ENCODE results near the gene TMEM167A. TPM values are rescaled to one million over a fixed set of nuclear protein-coding genes. Genes with fewer than 3 reads are reported as not detected.

TMEM167A gene, protein sequence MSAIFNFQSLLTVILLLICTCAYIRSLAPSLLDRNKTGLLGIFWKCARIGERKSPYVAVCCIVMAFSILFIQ
- 76.4 TPM for polyA plus RNA-seq (2013, experiment 1 of 2)
- polyA plus RNA-seq (2013, experiment 2 of 2): 83.2 TPM

GRCh38 chr5:83076742-83077661 lies at the start of gene TMEM167A, which contains the start of gene XRCC4:
Gene TMEM167A (minus strand): TSS chr5:83077394. CDS start chr5:83077323, 71 bp downstream.
Gene XRCC4 (plus strand): TSS chr5:83077547. CDS start chr5:83104920, 27,373 bp downstream.
- DNase-seq: peak; percentile 99
- H3K14ac ChIP-seq (ENCODE audit: low read length in 2 of 2): peak within 1 kb of the TSS in 1 of 2 experiments; percentile 70
- H2BK5ac ChIP-seq (ENCODE audit: low read depth, low read length, poor library complexity, severe bottlenecking): peak within 1 kb of the TSS; percentile 84
- peak within 1 kb of the TSS; percentile 98 for H4K91ac ChIP-seq (ENCODE audit: low read length)
- H3K4me2 ChIP-seq (ENCODE audit: low read length, poor library complexity, severe bottlenecking): peak within 1 kb of the TSS; percentile 93
- peak within 1 kb of the TSS; percentile 31 for H2AK5ac ChIP-seq (ENCODE audit: low read length, severe bottlenecking)
- H3K23ac ChIP-seq (ENCODE audit: low read length in 2 of 2): peak within 1 kb of the TSS in 1 of 2 experiments; percentile 20
- H3K9ac ChIP-seq (ENCODE audit: low read length): peak within 1 kb of the TSS; percentile 97
- peak within 1 kb of the TSS; percentile 88 to 99 for H3K18ac ChIP-seq (ENCODE audit: low read depth in 1 of 2, low read length in 2 of 2)
- WGBS: under 1% methylated on average over 39 of the region's 44 CpGs
- H2BK120ac ChIP-seq (ENCODE audit: low read depth, low read length): peak within 1 kb of the TSS; percentile 95
- peak within 1 kb of the TSS; percentile 91 to 94 for H3K4ac ChIP-seq (ENCODE audit: low read depth in 1 of 2, low read length in 2 of 2)
- peak within 1 kb of the TSS; percentile 91 for H3K27ac ChIP-seq (ENCODE audit: low read length, poor library complexity, severe bottlenecking)
- peaks cover 4% of the 10 kb centered on the region for H3K4me1 ChIP-seq (ENCODE audit: control insufficient read depth, insufficient read depth, low read depth, low read length)
- H3K79me1 ChIP-seq (replicated peaks; ENCODE audit: low read length, poor library complexity, severe bottlenecking): peaks cover 9% of the 10 kb centered on the region
- H3K9me3 ChIP-seq (ENCODE audit: control insufficient read depth, low read length): no peaks in the 10 kb centered on the region
- H3K4me3 ChIP-seq (ENCODE audit: insufficient read depth in 1 of 2, low read depth in 1 of 2, low read length in 2 of 2): peak within 1 kb of the TSS; percentile 93 to 95
- no peak within 1 kb of the TSS for H2BK12ac ChIP-seq (ENCODE audit: low read length in 2 of 2)
- no peaks in the 10 kb centered on the region for H3K27me3 ChIP-seq (ENCODE audit: control insufficient read depth in 1 of 2, insufficient read depth in 1 of 2, low read length in 2 of 2)
- peak within 1 kb of the TSS; percentile 92 for H2AFZ ChIP-seq (ENCODE audit: low read depth, low read length)
- peak within 1 kb of the TSS; percentile 95 for H4K8ac ChIP-seq (ENCODE audit: low read length)
- peak within 1 kb of the TSS; percentile 98 for H2BK15ac ChIP-seq (ENCODE audit: low read depth, poor library complexity, severe bottlenecking)
- peaks cover 0 to 21% of the 10 kb centered on the region in 2 experiments for H3K36me3 ChIP-seq (ENCODE audit: control insufficient read depth in 1 of 2, insufficient read depth in 2 of 2, low read depth in 1 of 2, low read length in 2 of 2)

DNA sequence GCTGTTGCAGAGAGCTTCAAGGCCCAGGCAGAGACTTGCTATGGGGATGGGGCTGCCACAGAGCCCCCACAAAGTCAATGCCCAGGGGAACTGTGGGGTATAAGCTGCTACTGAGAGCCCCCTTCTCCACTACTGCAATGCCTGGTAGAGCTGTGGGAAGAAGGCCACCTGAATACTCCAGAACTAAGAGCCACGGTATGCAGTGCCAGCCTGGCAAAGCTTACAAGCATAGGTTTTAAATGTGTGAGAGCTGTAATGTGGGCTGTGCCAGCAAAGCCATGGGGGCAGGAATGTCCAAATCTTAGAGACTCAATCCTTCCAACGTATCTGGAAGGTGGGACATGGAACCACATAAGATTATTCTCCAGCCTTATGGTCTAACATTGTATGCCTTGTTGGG lies 49.3 kb upstream of the TMEM167A start:
- H3K4me1 ChIP-seq (ENCODE audit: control insufficient read depth, insufficient read depth, low read depth, low read length): no peaks in the 10 kb centered on the region
- H4K91ac ChIP-seq (ENCODE audit: low read length): no peak overlapping the region
- no peak overlapping the region for H3K27ac ChIP-seq (ENCODE audit: low read length, poor library complexity, severe bottlenecking)
- no peak overlapping the region for H3K4ac ChIP-seq (ENCODE audit: low read depth in 1 of 2, low read length in 2 of 2)
- no peak overlapping the region for H4K8ac ChIP-seq (ENCODE audit: low read length)
- H3K9me3 ChIP-seq (ENCODE audit: control insufficient read depth, low read length): no peaks in the 10 kb centered on the region
- H2BK12ac ChIP-seq (ENCODE audit: low read length in 2 of 2): no peak overlapping the region
- no peak overlapping the region for H2AK5ac ChIP-seq (ENCODE audit: low read length, severe bottlenecking)
- H3K9ac ChIP-seq (ENCODE audit: low read length): no peak overlapping the region
- H3K27me3 ChIP-seq (ENCODE audit: control insufficient read depth in 1 of 2, insufficient read depth in 1 of 2, low read length in 2 of 2): no peaks in the 10 kb centered on the region
- WGBS: 100% methylated on average over 1 of the region's 2 CpGs
- no peak for DNase-seq
- no peak overlapping the region for H3K18ac ChIP-seq (ENCODE audit: low read depth in 1 of 2, low read length in 2 of 2)
- no peak overlapping the region for H3K23ac ChIP-seq (ENCODE audit: low read length in 2 of 2)
- H2BK120ac ChIP-seq (ENCODE audit: low read depth, low read length): no peak overlapping the region
- H3K36me3 ChIP-seq (ENCODE audit: control insufficient read depth in 1 of 2, insufficient read depth in 2 of 2, low read depth in 1 of 2, low read length in 2 of 2): no peaks in the 10 kb centered on the region
- H3K79me1 ChIP-seq (replicated peaks; ENCODE audit: low read length, poor library complexity, severe bottlenecking): no peaks in the 10 kb centered on the region
- no peak overlapping the region for H3K4me3 ChIP-seq (ENCODE audit: insufficient read depth in 1 of 2, low read depth in 1 of 2, low read length in 2 of 2)
- no peak overlapping the region for H2BK15ac ChIP-seq (ENCODE audit: low read depth, poor library complexity, severe bottlenecking)
- H3K4me2 ChIP-seq (ENCODE audit: low read length, poor library complexity, severe bottlenecking): no peak overlapping the region
- no peak overlapping the region for H3K14ac ChIP-seq (ENCODE audit: low read length in 2 of 2)
- H2AFZ ChIP-seq (ENCODE audit: low read depth, low read length): no peak overlapping the region
- no peak overlapping the region for H2BK5ac ChIP-seq (ENCODE audit: low read depth, low read length, poor library complexity, severe bottlenecking)

DNA sequence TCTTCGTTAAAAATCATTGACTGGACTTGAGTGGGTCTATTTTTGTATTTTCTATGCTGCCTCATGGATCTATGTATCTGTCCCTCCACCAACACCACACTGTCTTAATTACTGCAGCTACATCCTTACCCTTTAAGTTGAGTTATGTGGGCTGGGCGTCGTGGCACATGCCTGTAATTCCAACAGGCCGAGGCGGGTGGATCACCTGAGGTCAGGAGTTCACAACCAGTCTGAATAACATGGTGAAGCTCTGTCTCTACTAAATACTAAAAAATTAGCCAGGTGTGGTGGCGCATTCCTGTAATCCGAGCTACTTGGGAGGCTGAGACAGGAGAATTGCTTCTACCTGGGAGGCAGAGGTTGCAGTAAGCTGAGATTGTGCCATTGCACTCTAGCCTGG lies 48.4 kb upstream of the TMEM167A start:
- Histone ChIP-seq H4K91ac (ENCODE audit: low read length) (no peak overlapping the region), H3K27ac (ENCODE audit: low read length, poor library complexity, severe bottlenecking) (no peak overlapping the region), H3K14ac (ENCODE audit: low read length in 2 of 2) (no peak overlapping the region), H3K79me1 (replicated peaks; ENCODE audit: low read length, poor library complexity, severe bottlenecking) (no peaks in the 10 kb centered on the region), H3K36me3 (ENCODE audit: control insufficient read depth in 1 of 2, insufficient read depth in 2 of 2, low read depth in 1 of 2, low read length in 2 of 2) (no peaks in the 10 kb centered on the region), H2BK15ac (ENCODE audit: low read depth, poor library complexity, severe bottlenecking) (no peak overlapping the region), H3K4me3 (ENCODE audit: insufficient read depth in 1 of 2, low read depth in 1 of 2, low read length in 2 of 2) (no peak overlapping the region), H2AFZ (ENCODE audit: low read depth, low read length) (no peak overlapping the region), H3K9ac (ENCODE audit: low read length) (no peak overlapping the region), H3K27me3 (ENCODE audit: control insufficient read depth in 1 of 2, insufficient read depth in 1 of 2, low read length in 2 of 2) (no peaks in the 10 kb centered on the region), H3K4ac (ENCODE audit: low read depth in 1 of 2, low read length in 2 of 2) (no peak overlapping the region), H3K23ac (ENCODE audit: low read length in 2 of 2) (no peak overlapping the region), H3K4me1 (ENCODE audit: control insufficient read depth, insufficient read depth, low read depth, low read length) (no peaks in the 10 kb centered on the region), H3K4me2 (ENCODE audit: low read length, poor library complexity, severe bottlenecking) (no peak overlapping the region), H3K9me3 (ENCODE audit: control insufficient read depth, low read length) (no peaks in the 10 kb centered on the region), H2AK5ac (ENCODE audit: low read length, severe bottlenecking) (no peak overlapping the region), H4K8ac (ENCODE audit: low read length) (no peak overlapping the region), H2BK120ac (ENCODE audit: low read depth, low read length) (no peak overlapping the region), H2BK5ac (ENCODE audit: low read depth, low read length, poor library complexity, severe bottlenecking) (no peak overlapping the region), H2BK12ac (ENCODE audit: low read length in 2 of 2) (no peak overlapping the region), H3K18ac (ENCODE audit: low read depth in 1 of 2, low read length in 2 of 2) (no peak overlapping the region)
- no peak for DNase-seq
- 98% methylated on average over 6 of the region's 7 CpGs for WGBS

DNA sequence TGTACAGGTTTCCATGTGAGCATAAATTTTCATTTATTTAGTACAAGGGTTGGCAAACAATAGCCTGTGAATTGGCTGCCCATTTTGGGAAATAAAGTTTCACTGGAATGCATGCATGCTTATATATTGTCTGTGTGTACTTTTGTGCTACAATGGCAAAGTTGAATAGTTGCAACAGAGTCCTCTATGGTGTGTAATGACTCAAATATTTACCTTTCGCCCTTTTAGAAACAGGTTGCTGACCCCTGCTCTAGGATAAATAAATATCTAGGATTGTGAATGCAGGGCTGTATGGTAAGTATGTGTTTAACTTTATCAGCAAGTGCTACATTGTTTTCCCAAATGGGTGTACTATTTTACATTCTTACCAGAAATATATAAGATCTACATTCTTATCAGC lies 47.4 kb upstream of the TMEM167A start:
- H2AFZ ChIP-seq (ENCODE audit: low read depth, low read length): no peak overlapping the region
- no peak overlapping the region for H3K14ac ChIP-seq (ENCODE audit: low read length in 2 of 2)
- no peaks in the 10 kb centered on the region for H3K9me3 ChIP-seq (ENCODE audit: control insufficient read depth, low read length)
- no peaks in the 10 kb centered on the region for H3K4me1 ChIP-seq (ENCODE audit: control insufficient read depth, insufficient read depth, low read depth, low read length)
- no peaks in the 10 kb centered on the region for H3K36me3 ChIP-seq (ENCODE audit: control insufficient read depth in 1 of 2, insufficient read depth in 2 of 2, low read depth in 1 of 2, low read length in 2 of 2)
- DNase-seq: no peak
- H3K4ac ChIP-seq (ENCODE audit: low read depth in 1 of 2, low read length in 2 of 2): no peak overlapping the region
- no peak overlapping the region for H2BK12ac ChIP-seq (ENCODE audit: low read length in 2 of 2)
- WGBS: 100% methylated on average over 1 of the region's 1 CpG
- H4K8ac ChIP-seq (ENCODE audit: low read length): no peak overlapping the region
- no peak overlapping the region for H3K27ac ChIP-seq (ENCODE audit: low read length, poor library complexity, severe bottlenecking)
- H3K27me3 ChIP-seq (ENCODE audit: control insufficient read depth in 1 of 2, insufficient read depth in 1 of 2, low read length in 2 of 2): no peaks in the 10 kb centered on the region
- H2BK15ac ChIP-seq (ENCODE audit: low read depth, poor library complexity, severe bottlenecking): no peak overlapping the region
- H2AK5ac ChIP-seq (ENCODE audit: low read length, severe bottlenecking): no peak overlapping the region
- H2BK120ac ChIP-seq (ENCODE audit: low read depth, low read length): no peak overlapping the region
- no peak overlapping the region for H3K4me2 ChIP-seq (ENCODE audit: low read length, poor library complexity, severe bottlenecking)
- H2BK5ac ChIP-seq (ENCODE audit: low read depth, low read length, poor library complexity, severe bottlenecking): no peak overlapping the region
- no peaks in the 10 kb centered on the region for H3K79me1 ChIP-seq (replicated peaks; ENCODE audit: low read length, poor library complexity, severe bottlenecking)
- H4K91ac ChIP-seq (ENCODE audit: low read length): no peak overlapping the region
- H3K18ac ChIP-seq (ENCODE audit: low read depth in 1 of 2, low read length in 2 of 2): no peak overlapping the region
- no peak overlapping the region for H3K9ac ChIP-seq (ENCODE audit: low read length)
- H3K23ac ChIP-seq (ENCODE audit: low read length in 2 of 2): no peak overlapping the region
- no peak overlapping the region for H3K4me3 ChIP-seq (ENCODE audit: insufficient read depth in 1 of 2, low read depth in 1 of 2, low read length in 2 of 2)

Data from mesenchymal stem cell (in vitro differentiated cells and primary cell).